Measurements from ENCODE around the gene KRTAP5-11.

- TF ChIP-seq, protein P1, sequence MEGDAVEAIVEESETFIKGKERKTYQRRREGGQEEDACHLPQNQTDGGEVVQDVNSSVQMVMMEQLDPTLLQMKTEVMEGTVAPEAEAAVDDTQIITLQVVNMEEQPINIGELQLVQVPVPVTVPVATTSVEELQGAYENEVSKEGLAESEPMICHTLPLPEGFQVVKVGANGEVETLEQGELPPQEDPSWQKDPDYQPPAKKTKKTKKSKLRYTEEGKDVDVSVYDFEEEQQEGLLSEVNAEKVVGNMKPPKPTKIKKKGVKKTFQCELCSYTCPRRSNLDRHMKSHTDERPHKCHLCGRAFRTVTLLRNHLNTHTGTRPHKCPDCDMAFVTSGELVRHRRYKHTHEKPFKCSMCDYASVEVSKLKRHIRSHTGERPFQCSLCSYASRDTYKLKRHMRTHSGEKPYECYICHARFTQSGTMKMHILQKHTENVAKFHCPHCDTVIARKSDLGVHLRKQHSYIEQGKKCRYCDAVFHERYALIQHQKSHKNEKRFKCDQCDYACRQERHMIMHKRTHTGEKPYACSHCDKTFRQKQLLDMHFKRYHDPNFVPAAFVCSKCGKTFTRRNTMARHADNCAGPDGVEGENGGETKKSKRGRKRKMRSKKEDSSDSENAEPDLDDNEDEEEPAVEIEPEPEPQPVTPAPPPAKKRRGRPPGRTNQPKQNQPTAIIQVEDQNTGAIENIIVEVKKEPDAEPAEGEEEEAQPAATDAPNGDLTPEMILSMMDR (conservative IDR thresholded peaks at IDR 0.05; ENCODE audit: low read length): no peak
- no peak for TF ChIP-seq EZH2phosphoT487 (IDR thresholded peaks at IDR 0.05; ENCODE audit: borderline replicate concordance, low read depth, low read length)
Measured at GRCh38 chr11:71565263-71565662, 17.4 kb downstream of the KRTAP5-11 start, which contains the start of gene KRTAP5-10.
